Panc1 (cell line): ENCODE measurements around the gene MYO1F. TPM values are rescaled to one million over a fixed set of nuclear protein-coding genes. Genes with fewer than 3 reads are reported as not detected.

Experiments
- ATAC-seq: fragments of 200-7000 bp; cut with Tn5 transposase; 2 replicates; pipeline ENCODE4 v1.9.1; 2020; ENCODE audit warnings: mild to moderate bottlenecking, moderate library complexity
- BruUV-seq: library from RNA; stranded (reverse); fragments of 400-500 nt; replicated peaks from 2 replicates; lab custom pipeline; 2021; lab: Mats Ljungman, UMichigan
- CTCF ChIA-PET: fragments of 300-600 bp; sonication (Branson Sonifier 250); formaldehyde crosslinking; loops from one replicate; lab custom pipeline; 2022; ENCODE audit warnings: antibody characterized with exemption; lab: Charles Lee
- POLR2A ChIA-PET: fragments of 300-600 bp; sonication (Branson Sonifier 250); formaldehyde crosslinking; loops from one replicate; lab custom pipeline; 2022; ENCODE audit warnings: antibody characterized with exemption; lab: Charles Lee
- DNase-seq: peaks from one replicate; pipeline ENCODE4 v3.0.0-alpha.2; 2010; ENCODE audit warnings: low read depth, low spot score
- H3K27ac ChIP-seq: 2 replicates; pipeline ENCODE4 v1.5.1; 2011; ENCODE audit warnings: mild to moderate bottlenecking, low read length, inconsistent platforms
- H3K27me3 ChIP-seq: fragments of 200-500 bp; sonication (Bioruptor generic); 2 replicates; pipeline ENCODE4 v1.6.0; 2014; ENCODE audit warnings: low read length, inconsistent platforms; ENCODE audit not compliant: control insufficient read depth, insufficient read depth
- H3K36me3 ChIP-seq: fragments of 200-500 bp; sonication (Bioruptor generic); 2 replicates; pipeline ENCODE4 v1.5.1; 2014; ENCODE audit warnings: inconsistent platforms, mild to moderate bottlenecking, low read length, moderate library complexity; ENCODE audit not compliant: control insufficient read depth, insufficient read depth
- H3K4me1 ChIP-seq: 2 replicates; pipeline ENCODE4 v1.5.1; 2011; ENCODE audit warnings: inconsistent platforms, mild to moderate bottlenecking, low read length, moderate library complexity; ENCODE audit not compliant: control insufficient read depth, insufficient read depth
- H3K4me3 ChIP-seq, 2 experiments: 2 replicates each; pipeline ENCODE4 v1.5.1; 2011 to 2012; ENCODE audit warnings: low read depth in 2 of 2, low read length in 2 of 2, mild to moderate bottlenecking in 2 of 2, inconsistent platforms in 1 of 2, moderate library complexity in 1 of 2
- H3K9me3 ChIP-seq: fragments of 200-500 bp; sonication (Bioruptor generic); 2 replicates; pipeline ENCODE4 v1.5.1; 2014; ENCODE audit warnings: low read depth, mild to moderate bottlenecking, inconsistent platforms, low read length, moderate library complexity; ENCODE audit not compliant: control insufficient read depth, insufficient read depth
- POLR2AphosphoS5 ChIP-seq: IDR thresholded peaks from 2 replicates; pipeline ENCODE4 v1.6.1; 2012; ENCODE audit warnings: mild to moderate bottlenecking, low read depth, low read length, moderate library complexity
- SIN3A ChIP-seq: IDR thresholded peaks from 2 replicates; pipeline ENCODE4 v1.6.1; 2012; ENCODE audit warnings: low read depth, mild to moderate bottlenecking, low read length, moderate library complexity, borderline replicate concordance; ENCODE audit not compliant: insufficient read depth
- TCF7L2 ChIP-seq: IDR thresholded peaks from 2 replicates; pipeline ENCODE4 v1.6.1; 2011; ENCODE audit warnings: mild to moderate bottlenecking, low read depth, low read length, inconsistent platforms
- in situ Hi-C: cut with HindIII; loops from 2 replicates; pipeline ENCODE4 v1.10.0; 2016; ENCODE audit warnings: low sequenced_read_pairs, low pct_unique_long_range_greater_than_20kb
- intact Hi-C: fragments of 100-400 bp; cut with micrococcal nuclease; formaldehyde crosslinking; loops from one replicate; pipeline ENCODE4 v1.10.0; 2022; ENCODE audit not compliant: unreplicated experiment
- total RNA-seq: library from RNA; stranded (reverse); gene quantifications from one replicate; pipeline ENCODE4 v1.2.1, GENCODE V29; 2021; ENCODE audit not compliant: unreplicated experiment
- TF ChIP-seq, protein P1 (sequence below), 2 experiments: IDR thresholded peaks; 2 replicates each; pipeline ENCODE4 v1.6.1; 2011 to 2012; ENCODE audit warnings: low read depth in 2 of 2, control low read depth in 1 of 2, low read length in 1 of 2, mild to moderate bottlenecking in 1 of 2, moderate library complexity in 1 of 2; ENCODE audit not compliant: insufficient read depth in 1 of 2
- TF ChIP-seq, protein P2 (sequence below): fragments of 450-650 bp; IDR thresholded peaks from 2 replicates; pipeline ENCODE4 v1.5.1; 2017; ENCODE audit warnings: mild to moderate bottlenecking

MYO1F gene
- total RNA-seq, 1 experiment from 2014 or later: 0.33 TPM

DNA sequence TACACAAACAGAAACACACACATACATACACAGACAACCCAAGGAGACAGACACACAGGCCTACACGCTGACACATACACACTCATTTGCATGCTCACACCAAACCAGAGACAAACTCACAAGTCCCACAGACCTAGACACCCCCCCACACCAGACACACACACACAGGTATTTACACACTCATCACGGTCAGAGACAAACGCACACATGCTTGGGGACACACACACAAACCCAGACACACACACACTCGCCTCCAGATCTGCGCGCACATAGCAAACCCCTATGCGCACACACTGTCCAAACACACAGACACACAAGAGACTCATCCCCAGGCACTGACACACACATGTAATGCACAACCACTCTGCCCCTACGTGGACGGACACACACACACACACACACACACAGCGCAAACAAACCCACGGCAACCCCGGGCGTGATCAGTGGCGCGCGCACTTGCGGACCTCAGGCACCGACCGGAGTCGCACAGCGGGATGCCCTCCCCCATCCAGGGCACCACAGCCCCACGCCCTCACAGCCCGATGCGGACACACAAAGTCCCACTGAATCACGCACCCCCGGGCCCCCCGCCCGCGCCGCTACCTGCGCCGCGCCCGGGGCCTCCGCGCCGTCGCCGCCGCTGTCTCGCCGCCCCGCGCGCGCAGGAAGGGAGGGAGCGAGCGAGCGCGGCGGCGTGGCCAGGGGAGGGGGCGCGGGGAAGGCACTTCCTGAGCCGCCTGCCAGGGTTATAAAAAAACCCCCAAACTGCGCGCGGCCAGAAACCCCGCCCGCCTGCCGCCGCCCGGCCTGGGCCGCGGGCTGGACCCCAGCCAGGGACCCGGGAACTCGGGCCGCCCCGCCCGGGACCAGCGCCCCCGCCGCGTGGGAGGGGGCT lies 33.0 kb upstream of the MYO1F start, which contains the start of gene ADAMTS10:
TSS of gene ADAMTS10 (minus strand) at position 675 of the 895 bp plus-strand sequence. CDS start 5,005 bp downstream, outside the sequence.
- Histone ChIP-seq H3K27ac (peak within 1 kb of the TSS; percentile 79), H3K4me1 (peaks cover 12% of the 10 kb centered on the region), H3K4me3 (peak within 1 kb of the TSS; percentile 42 to 76), H3K36me3 (no peaks in the 10 kb centered on the region), H3K27me3 (no peaks in the 10 kb centered on the region), H3K9me3 (no peaks in the 10 kb centered on the region)
- ATAC-seq (peak; percentile 27; the same call in 1 of the 2 replicates), DNase-seq (no peak)
- ChIA-PET CTCF (no interaction called here), POLR2A (no interaction called here)
- no TSS peak for BruUV-seq
- intact Hi-C loops: no loop called here
- TF ChIP-seq TCF7L2 (no peak), SIN3A (no peak), POLR2AphosphoS5 (no peak)
- TF ChIP-seq, protein P1, sequence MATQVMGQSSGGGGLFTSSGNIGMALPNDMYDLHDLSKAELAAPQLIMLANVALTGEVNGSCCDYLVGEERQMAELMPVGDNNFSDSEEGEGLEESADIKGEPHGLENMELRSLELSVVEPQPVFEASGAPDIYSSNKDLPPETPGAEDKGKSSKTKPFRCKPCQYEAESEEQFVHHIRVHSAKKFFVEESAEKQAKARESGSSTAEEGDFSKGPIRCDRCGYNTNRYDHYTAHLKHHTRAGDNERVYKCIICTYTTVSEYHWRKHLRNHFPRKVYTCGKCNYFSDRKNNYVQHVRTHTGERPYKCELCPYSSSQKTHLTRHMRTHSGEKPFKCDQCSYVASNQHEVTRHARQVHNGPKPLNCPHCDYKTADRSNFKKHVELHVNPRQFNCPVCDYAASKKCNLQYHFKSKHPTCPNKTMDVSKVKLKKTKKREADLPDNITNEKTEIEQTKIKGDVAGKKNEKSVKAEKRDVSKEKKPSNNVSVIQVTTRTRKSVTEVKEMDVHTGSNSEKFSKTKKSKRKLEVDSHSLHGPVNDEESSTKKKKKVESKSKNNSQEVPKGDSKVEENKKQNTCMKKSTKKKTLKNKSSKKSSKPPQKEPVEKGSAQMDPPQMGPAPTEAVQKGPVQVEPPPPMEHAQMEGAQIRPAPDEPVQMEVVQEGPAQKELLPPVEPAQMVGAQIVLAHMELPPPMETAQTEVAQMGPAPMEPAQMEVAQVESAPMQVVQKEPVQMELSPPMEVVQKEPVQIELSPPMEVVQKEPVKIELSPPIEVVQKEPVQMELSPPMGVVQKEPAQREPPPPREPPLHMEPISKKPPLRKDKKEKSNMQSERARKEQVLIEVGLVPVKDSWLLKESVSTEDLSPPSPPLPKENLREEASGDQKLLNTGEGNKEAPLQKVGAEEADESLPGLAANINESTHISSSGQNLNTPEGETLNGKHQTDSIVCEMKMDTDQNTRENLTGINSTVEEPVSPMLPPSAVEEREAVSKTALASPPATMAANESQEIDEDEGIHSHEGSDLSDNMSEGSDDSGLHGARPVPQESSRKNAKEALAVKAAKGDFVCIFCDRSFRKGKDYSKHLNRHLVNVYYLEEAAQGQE (IDR thresholded peaks at IDR 0.05; ENCODE audit: insufficient read depth in 1 of 2, low read depth in 2 of 2, low read length in 1 of 2): no peak
- TF ChIP-seq, protein P2, sequence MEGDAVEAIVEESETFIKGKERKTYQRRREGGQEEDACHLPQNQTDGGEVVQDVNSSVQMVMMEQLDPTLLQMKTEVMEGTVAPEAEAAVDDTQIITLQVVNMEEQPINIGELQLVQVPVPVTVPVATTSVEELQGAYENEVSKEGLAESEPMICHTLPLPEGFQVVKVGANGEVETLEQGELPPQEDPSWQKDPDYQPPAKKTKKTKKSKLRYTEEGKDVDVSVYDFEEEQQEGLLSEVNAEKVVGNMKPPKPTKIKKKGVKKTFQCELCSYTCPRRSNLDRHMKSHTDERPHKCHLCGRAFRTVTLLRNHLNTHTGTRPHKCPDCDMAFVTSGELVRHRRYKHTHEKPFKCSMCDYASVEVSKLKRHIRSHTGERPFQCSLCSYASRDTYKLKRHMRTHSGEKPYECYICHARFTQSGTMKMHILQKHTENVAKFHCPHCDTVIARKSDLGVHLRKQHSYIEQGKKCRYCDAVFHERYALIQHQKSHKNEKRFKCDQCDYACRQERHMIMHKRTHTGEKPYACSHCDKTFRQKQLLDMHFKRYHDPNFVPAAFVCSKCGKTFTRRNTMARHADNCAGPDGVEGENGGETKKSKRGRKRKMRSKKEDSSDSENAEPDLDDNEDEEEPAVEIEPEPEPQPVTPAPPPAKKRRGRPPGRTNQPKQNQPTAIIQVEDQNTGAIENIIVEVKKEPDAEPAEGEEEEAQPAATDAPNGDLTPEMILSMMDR: no peak
- in situ Hi-C loops: no loop called here

DNA sequence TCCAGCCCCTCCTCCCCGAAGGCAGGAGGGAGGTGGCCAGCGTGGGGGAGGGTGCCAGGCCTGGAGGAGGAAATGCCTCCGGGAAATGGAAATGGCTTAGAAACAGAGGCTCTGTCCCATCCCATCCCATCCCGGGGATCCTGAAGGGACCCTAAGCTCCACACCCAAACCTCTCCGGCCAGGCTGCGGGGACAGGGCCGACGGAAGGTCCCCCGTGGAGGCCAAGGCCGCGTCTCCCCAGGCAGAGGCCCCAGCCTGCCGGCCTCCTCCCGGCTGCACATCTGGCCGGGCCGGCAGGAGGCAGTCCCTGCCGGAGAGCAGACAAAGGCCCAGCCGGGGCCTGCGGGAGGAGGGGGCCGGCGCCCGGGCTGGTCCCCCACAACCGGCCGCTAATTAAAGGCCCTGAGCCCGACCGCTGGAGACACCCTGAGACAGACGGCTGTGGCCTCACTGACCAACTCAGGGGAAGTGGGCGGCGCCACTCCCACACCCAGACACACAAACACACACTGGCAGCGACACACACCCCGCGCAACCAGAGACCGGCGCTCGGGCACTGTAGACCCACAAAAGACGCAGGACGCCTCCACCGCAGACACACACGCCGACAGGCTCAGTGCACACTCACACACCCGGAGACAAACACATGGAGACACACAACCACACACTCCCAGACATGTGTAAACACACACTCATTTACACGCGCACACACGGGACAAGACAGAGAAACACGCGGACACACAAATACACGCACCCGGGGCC lies 32.2 kb upstream of the MYO1F start:
- peaks cover 12% of the 10 kb centered on the region for H3K4me1 ChIP-seq
- DNase-seq: no peak
- in situ Hi-C loops: no loop called here
- peak overlapping the region; percentile 42 to 76 for H3K4me3 ChIP-seq
- H3K9me3 ChIP-seq: no peaks in the 10 kb centered on the region
- TF ChIP-seq SIN3A (no peak), POLR2AphosphoS5 (peak; percentile 24; the same call in 1 of the 2 replicates)
- TF ChIP-seq, protein P2: no peak
- TF ChIP-seq, protein P1 (IDR thresholded peaks at IDR 0.05; ENCODE audit: insufficient read depth in 1 of 2, low read depth in 2 of 2, low read length in 1 of 2): no peak
- H3K27ac ChIP-seq: peak overlapping the region; percentile 79
- intact Hi-C loops: no loop called here
- H3K27me3 ChIP-seq: no peaks in the 10 kb centered on the region
- CTCF ChIA-PET: no interaction called here
- peak; percentile 81 for ATAC-seq
- POLR2A ChIA-PET: interaction anchor here (0.5 kb wide), 1 partner anchor 109 kb away, joined by 3 read pairs; no protein-coding TSS in a partner anchor
- TSS peak; percentile 71 for BruUV-seq
- H3K36me3 ChIP-seq: no peaks in the 10 kb centered on the region
